ENCODE results near the gene PHRF1. TPM values are rescaled to one million over a fixed set of nuclear protein-coding genes. Genes with fewer than 3 reads are reported as not detected.

Gene PHRF1
- total and polyA plus RNA-seq, 9 donors, result 13.1 to 23.1 (median 20.1) TPM

DNA sequence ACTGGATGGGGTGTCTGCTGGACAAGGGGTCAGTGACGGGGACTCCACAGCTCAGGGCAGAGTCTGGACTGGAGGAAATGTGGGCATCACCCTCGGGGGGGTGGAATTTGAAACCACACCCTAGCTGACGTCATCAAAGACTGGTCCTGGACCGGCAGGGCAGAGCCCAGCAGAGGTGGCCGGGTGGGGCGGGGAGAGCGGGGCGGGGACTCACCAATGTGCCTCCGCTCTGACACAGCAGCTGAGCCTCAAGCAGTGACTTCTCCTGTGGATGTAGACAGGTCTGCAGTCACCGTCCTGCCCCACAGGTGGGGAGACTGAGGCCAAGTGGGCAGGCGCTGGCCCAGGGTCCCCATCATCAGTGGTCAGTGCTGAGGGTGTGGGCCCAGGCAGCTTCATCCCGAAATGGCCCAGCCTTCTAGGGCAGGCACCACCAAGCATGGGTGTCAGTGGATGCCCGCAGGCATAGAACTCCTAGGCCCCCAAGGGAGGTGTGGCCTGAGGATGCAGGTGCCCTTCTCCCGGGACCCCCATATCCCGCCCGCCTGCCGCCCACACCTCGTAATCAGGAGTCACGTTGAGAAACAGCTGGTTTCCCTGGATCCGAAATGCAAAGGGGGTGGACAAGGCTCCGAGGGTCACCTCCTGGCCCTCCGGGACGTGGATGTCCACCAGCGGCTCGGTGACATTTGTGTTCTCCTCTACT, 47.9 kb downstream of the PHRF1 start:
- Histone ChIP-seq H3K27ac (ENCODE audit: low read length) (no peak overlapping the region), H3K36me3 (ENCODE audit: control insufficient read depth, insufficient read depth, low read length) (peaks cover 10% of the 10 kb centered on the region), H3K27me3 (ENCODE audit: control insufficient read depth, insufficient read depth, low read length) (peaks cover 51% of the 10 kb centered on the region), H3K4me3 (ENCODE audit: low read length) (no peak overlapping the region), H3K9me3 (replicated peaks; ENCODE audit: control insufficient read depth, low read depth, low read length) (no peaks in the 10 kb centered on the region), H3K4me1 (ENCODE audit: control insufficient read depth, insufficient read depth, low read length) (peaks cover 26% of the 10 kb centered on the region)
- 58% methylated on average over 19 of the region's 25 CpGs for WGBS (ENCODE audit: insufficient coverage)
- DNase-seq, result no peak

DNA sequence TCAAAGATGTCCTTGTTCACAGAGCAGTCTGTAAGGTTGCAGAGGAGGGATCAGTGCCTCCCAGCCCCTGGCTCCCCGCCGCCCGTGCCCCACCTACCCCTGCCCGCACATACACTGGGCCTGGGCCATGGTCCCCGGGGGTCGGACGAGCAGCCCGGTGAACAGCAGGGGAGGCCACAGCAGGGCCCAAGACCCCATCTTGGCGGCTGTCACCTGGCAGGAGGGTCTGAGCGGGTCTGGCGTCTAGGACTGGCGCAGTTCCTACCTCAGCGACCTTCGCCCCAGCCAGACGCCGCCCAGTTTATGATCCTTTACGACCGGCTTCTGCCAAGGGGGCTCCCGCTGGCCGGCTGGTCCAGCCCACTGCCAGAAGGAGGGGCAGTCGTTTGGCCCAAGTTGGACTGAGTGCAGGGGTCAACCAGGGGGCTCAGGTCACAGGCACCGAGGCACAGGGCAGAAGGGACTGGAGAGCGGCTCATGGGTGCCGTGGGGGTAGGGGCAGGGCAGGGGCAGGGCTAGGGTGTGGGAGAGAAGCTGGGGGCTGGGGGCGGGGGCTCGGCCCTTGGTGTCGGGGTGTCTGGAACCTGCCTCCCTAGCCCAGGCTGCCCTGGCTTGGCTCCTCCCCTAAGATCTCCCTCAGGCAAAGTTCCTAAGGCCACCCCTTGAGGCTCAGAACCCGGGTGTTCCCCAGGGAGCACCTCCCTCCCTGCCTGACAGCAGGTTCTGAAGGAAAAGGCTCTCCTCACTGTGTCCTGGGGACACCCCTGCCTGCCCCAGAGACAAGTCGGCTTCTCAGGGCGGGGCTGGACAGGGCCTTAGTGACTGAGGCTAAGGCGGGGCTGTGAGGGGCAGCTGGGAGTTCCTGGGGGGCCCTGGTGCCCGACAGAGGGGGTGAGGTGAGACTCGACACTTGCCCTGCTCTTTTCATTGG, 48.7 kb downstream of the PHRF1 start, which contains the start of gene CDHR5:
TSS of gene CDHR5 (minus strand) at position 251 of the 931 bp plus-strand sequence. CDS start at position 198, 53 bp downstream.
- peaks cover 4% of the 10 kb centered on the region for H3K36me3 ChIP-seq (ENCODE audit: control insufficient read depth, insufficient read depth, low read length)
- WGBS (ENCODE audit: insufficient coverage), result 28% methylated on average over 30 of the region's 33 CpGs
- peaks cover 53% of the 10 kb centered on the region for H3K27me3 ChIP-seq (ENCODE audit: control insufficient read depth, insufficient read depth, low read length)
- H3K9me3 ChIP-seq (replicated peaks; ENCODE audit: control insufficient read depth, low read depth, low read length), result no peaks in the 10 kb centered on the region
- H3K4me3 ChIP-seq (ENCODE audit: low read length), result peak within 1 kb of the TSS; percentile 39
- peak within 1 kb of the TSS; percentile 51 for H3K27ac ChIP-seq (ENCODE audit: low read length)
- DNase-seq, result no peak
- peaks cover 28% of the 10 kb centered on the region for H3K4me1 ChIP-seq (ENCODE audit: control insufficient read depth, insufficient read depth, low read length)

DNA sequence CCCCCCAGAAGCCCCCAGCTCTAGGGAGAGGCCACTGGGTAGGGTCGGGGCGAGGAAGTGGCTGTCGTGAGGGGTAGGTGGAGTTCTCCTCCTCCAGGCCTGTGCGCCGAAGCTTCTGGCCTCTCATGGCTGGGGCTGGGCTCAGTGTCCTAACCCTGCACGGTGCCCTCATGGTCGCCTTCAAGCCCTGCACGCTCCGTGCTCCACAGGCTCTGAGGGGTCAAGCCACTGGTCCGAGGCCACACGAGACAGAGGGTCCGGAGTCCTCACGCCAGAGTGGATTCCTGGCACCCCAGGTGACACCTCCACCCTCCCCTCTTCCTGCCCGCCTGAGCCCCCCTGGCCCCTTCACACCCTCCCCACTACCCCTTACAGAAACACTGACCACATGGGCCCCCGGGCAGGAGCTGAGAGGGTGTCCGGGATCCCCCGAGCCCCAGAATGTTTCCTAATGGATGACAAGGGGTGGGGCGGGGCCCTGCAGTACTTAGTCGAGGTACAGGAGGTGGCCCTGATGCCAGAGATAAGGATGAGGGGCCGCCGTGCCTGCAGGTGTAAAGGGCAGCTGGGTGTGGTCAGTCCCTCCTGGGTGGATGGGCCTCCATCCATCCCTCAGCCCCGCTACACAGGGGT, 49.5 kb downstream of the PHRF1 start:
- Histone ChIP-seq H3K4me3 (ENCODE audit: low read length) (peak overlapping the region; percentile 39), H3K27me3 (ENCODE audit: control insufficient read depth, insufficient read depth, low read length) (peaks cover 56% of the 10 kb centered on the region), H3K27ac (ENCODE audit: low read length) (peak overlapping the region; percentile 51), H3K9me3 (replicated peaks; ENCODE audit: control insufficient read depth, low read depth, low read length) (no peaks in the 10 kb centered on the region), H3K36me3 (ENCODE audit: control insufficient read depth, insufficient read depth, low read length) (peaks cover 4% of the 10 kb centered on the region), H3K4me1 (ENCODE audit: control insufficient read depth, insufficient read depth, low read length) (peaks cover 28% of the 10 kb centered on the region)
- WGBS (ENCODE audit: insufficient coverage), result 44% methylated on average over 19 of the region's 22 CpGs
- no peak for DNase-seq

DNA sequence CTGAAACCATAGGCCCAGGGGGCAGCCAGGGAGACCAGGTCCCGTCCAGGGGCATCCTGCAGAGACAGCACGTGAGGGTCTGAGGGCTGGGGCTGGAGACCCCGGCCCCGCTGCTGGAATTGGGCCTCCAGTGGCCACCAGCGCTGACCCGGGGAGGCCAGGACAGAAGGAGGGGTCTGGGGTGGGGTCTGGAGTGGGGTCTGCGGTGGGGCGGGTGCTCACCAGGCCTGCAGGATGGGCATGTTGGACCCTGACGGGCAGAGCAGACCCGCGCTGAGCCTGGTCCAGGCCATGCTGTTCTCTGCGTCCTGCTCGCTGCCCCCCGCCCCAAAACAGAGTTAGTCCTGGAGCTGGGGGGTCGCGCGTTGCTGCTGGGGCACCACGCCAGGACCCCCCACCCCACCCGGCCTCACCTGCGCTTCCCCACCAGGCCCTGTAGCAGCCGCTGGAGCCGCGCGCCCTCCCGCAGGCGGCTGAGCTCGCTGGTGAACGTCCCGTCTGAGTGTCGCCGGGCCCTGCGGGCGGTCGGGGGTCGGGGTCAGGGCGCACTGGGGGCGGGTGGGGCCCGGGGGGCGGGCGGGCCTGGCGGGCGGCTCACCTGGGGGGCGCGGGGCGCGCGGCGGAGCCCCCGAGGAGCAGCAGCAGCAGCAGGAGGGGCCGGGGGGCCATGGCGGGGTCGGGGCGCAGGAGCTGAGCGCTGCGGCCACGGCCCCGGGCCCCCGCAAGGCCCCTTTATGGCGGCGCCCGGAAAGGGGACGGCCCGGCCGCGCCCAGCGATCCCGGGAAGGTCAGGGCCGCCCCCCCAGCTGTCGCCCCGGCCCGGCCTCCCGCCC, 50.4 kb downstream of the PHRF1 start, which contains the start of gene SCT:
TSS of gene SCT (minus strand) at position 707 of the 833 bp plus-strand sequence. CDS start at position 669, 38 bp downstream.
- H3K36me3 ChIP-seq (ENCODE audit: control insufficient read depth, insufficient read depth, low read length), result peaks cover 4% of the 10 kb centered on the region
- WGBS (ENCODE audit: insufficient coverage), result 4% methylated on average over 51 of the region's 72 CpGs
- H3K9me3 ChIP-seq (replicated peaks; ENCODE audit: control insufficient read depth, low read depth, low read length), result no peaks in the 10 kb centered on the region
- H3K4me3 ChIP-seq (ENCODE audit: low read length), result peak within 1 kb of the TSS; percentile 39
- peak within 1 kb of the TSS; percentile 82 for H3K27ac ChIP-seq (ENCODE audit: low read length)
- H3K4me1 ChIP-seq (ENCODE audit: control insufficient read depth, insufficient read depth, low read length), result peaks cover 28% of the 10 kb centered on the region
- DNase-seq, result peak; percentile 25
- H3K27me3 ChIP-seq (ENCODE audit: control insufficient read depth, insufficient read depth, low read length), result peaks cover 56% of the 10 kb centered on the region

DNA sequence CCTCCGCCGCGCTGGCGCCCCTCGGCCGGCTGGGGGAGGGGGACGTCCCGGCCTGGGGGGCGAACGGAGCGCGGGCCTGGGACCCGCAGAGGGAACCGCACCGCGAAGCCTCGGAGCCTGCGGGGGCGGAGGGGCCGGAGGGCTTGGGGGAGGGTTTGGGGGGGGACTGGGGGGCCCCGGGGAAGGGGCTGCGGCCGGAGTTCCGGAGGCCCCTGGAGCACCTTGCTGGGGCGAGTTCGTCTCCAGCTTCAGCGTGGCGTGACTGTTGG, 51.0 kb downstream of the PHRF1 start:
- Histone ChIP-seq H3K4me3 (ENCODE audit: low read length) (no peak overlapping the region), H3K27me3 (ENCODE audit: control insufficient read depth, insufficient read depth, low read length) (peaks cover 56% of the 10 kb centered on the region), H3K4me1 (ENCODE audit: control insufficient read depth, insufficient read depth, low read length) (peaks cover 28% of the 10 kb centered on the region), H3K27ac (ENCODE audit: low read length) (no peak overlapping the region), H3K36me3 (ENCODE audit: control insufficient read depth, insufficient read depth, low read length) (peaks cover 4% of the 10 kb centered on the region), H3K9me3 (replicated peaks; ENCODE audit: control insufficient read depth, low read depth, low read length) (no peaks in the 10 kb centered on the region)
- WGBS (ENCODE audit: insufficient coverage), result 16% methylated on average over 7 of the region's 28 CpGs
- DNase-seq, result no peak

DNA sequence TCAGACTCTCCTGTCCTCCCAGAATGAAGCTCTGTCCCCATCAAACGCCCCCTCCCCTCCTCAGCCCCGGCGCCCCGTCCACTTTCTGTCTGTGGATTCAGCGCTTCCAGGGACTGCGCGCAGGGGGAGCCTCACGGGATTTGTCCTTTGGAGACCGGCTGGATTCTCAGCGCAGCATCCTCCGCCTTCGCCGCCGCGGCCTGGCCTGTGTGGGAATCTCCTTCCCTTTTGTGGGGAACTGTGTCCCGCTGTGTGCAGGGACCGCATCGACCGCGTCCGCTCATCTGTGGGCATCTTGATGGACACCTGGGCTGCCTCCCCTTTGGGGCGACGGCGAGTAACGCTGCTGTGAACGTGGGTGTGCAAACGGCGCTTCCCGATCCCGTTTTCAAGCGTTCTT, 51.8 kb downstream of the PHRF1 start:
- WGBS (ENCODE audit: insufficient coverage), result 88% methylated on average over 26 of the region's 31 CpGs

DNA sequence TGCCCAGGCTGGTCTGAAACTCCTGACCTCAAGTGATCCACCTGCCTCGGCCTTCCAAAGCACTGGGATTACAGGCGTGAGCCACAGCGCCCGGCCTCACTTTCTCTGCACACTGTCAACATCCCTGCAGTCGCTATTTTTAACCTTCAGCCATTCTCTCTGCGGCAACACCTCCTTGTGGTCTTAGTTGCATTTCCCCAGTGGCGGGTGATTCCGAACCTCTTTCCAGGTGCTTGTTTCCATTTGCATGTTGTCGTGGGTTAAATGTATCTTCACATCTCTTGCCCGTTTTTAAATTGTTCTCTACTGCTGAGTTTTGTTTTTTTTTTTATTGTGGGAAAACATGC, 52.9 kb downstream of the PHRF1 start:
- Histone ChIP-seq H3K36me3 (ENCODE audit: control insufficient read depth, insufficient read depth, low read length) (no peaks in the 10 kb centered on the region), H3K27ac (ENCODE audit: low read length) (peak overlapping the region; percentile 82), H3K27me3 (ENCODE audit: control insufficient read depth, insufficient read depth, low read length) (peaks cover 45% of the 10 kb centered on the region), H3K9me3 (replicated peaks; ENCODE audit: control insufficient read depth, low read depth, low read length) (no peaks in the 10 kb centered on the region), H3K4me3 (ENCODE audit: low read length) (no peak overlapping the region), H3K4me1 (ENCODE audit: control insufficient read depth, insufficient read depth, low read length) (peaks cover 30% of the 10 kb centered on the region)
- DNase-seq, result peak; percentile 45
- 32% methylated on average over 6 of the region's 10 CpGs for WGBS (ENCODE audit: insufficient coverage)

More for the DNA sequence above, 51.8 kb downstream of the PHRF1 start:
- Histone ChIP-seq H3K27ac (ENCODE audit: low read length) (peak overlapping the region; percentile 82), H3K27me3 (ENCODE audit: control insufficient read depth, insufficient read depth, low read length) (peaks cover 56% of the 10 kb centered on the region), H3K4me1 (ENCODE audit: control insufficient read depth, insufficient read depth, low read length) (peaks cover 29% of the 10 kb centered on the region), H3K4me3 (ENCODE audit: low read length) (no peak overlapping the region), H3K9me3 (replicated peaks; ENCODE audit: control insufficient read depth, low read depth, low read length) (no peaks in the 10 kb centered on the region), H3K36me3 (ENCODE audit: control insufficient read depth, insufficient read depth, low read length) (peaks cover 4% of the 10 kb centered on the region)
- no peak for DNase-seq

DNA sequence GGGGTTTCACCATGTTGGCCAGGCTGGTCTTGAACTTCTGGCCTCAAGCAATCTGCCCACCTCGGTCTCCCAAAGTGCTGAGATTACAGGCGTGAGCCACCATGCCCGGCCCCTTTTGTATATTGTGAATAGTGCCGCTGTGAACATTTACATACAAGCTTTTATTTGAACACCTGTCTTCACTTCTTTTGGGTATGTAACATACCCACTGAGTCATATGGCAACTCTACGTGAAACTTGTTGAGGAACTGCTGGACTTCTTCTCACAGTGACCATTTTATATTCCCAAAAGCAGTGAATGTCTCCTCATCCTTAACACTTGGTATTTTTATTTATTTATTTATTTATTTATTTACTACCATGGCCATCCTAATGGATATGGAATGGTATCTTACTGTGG, 54.6 kb downstream of the PHRF1 start:
- Histone ChIP-seq H3K4me1 (ENCODE audit: control insufficient read depth, insufficient read depth, low read length) (peaks cover 15% of the 10 kb centered on the region), H3K27me3 (ENCODE audit: control insufficient read depth, insufficient read depth, low read length) (peaks cover 41% of the 10 kb centered on the region), H3K4me3 (ENCODE audit: low read length) (no peak overlapping the region), H3K36me3 (ENCODE audit: control insufficient read depth, insufficient read depth, low read length) (no peaks in the 10 kb centered on the region), H3K9me3 (replicated peaks; ENCODE audit: control insufficient read depth, low read depth, low read length) (no peaks in the 10 kb centered on the region), H3K27ac (ENCODE audit: low read length) (no peak overlapping the region)
- no peak for DNase-seq
- WGBS (ENCODE audit: insufficient coverage), result no CpG with 5 or more reads among the region's 5 CpGs

DNA sequence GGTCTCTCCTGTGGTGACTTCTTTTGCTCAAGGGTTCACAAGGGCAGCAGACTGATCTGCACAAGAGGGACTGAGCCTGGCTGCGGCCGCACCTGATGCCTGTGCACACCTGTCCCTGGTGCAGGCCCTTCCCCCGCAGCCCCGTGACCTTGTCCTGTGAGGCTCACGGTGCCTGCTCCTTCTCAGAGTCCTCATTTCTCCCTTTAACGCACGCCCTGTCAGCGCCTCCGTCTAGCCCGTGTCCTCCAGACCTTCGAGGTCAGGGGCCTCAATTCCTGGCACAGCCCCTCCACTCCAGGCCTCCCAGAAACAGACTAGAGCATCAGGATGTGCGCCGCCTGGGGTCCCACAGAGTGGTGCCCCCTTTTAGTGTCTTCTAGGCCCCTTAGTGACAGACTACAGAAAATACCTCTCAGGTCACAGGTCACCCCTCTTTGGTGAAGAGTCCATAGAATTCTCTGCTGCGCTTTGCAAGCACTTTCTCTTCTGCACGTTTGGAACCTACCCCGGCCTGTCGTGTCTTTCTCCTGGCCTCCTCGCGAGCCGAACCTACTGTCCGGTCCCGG, 59.8 kb downstream of the PHRF1 start:
- 54% methylated on average over 20 of the region's 22 CpGs for WGBS (ENCODE audit: insufficient coverage)
- H3K36me3 ChIP-seq (ENCODE audit: control insufficient read depth, insufficient read depth, low read length), result no peaks in the 10 kb centered on the region
- DNase-seq, result no peak
- H3K4me3 ChIP-seq (ENCODE audit: low read length), result no peak overlapping the region
- no peaks in the 10 kb centered on the region for H3K9me3 ChIP-seq (replicated peaks; ENCODE audit: control insufficient read depth, low read depth, low read length)
- H3K4me1 ChIP-seq (ENCODE audit: control insufficient read depth, insufficient read depth, low read length), result peaks cover 28% of the 10 kb centered on the region
- H3K27me3 ChIP-seq (ENCODE audit: control insufficient read depth, insufficient read depth, low read length), result peaks cover 58% of the 10 kb centered on the region
- H3K27ac ChIP-seq (ENCODE audit: low read length), result no peak overlapping the region

All from muscle of leg (tissue), 11 donors.